A673 (cell line): ENCODE measurements around the gene TSHZ2. TPM values are rescaled to one million over a fixed set of nuclear protein-coding genes. Genes with fewer than 3 reads are reported as not detected.

Experiments used
- BruUV-seq: library from RNA; stranded (reverse); fragments of 400-500 nt; replicated peaks from 2 replicates; lab custom pipeline; 2021; lab: Mats Ljungman, UMichigan
- CTCF ChIA-PET: fragments of 300-600 bp; sonication (Branson Sonifier 250); formaldehyde crosslinking; loops from one replicate; lab custom pipeline; 2022; ENCODE audit warnings: antibody characterized with exemption; lab: Charles Lee
- POLR2A ChIA-PET: fragments of 300-600 bp; sonication (Branson Sonifier 250); formaldehyde crosslinking; loops from one replicate; lab custom pipeline; 2022; ENCODE audit warnings: antibody characterized with exemption; ENCODE audit not compliant: low non-redundant PET; lab: Charles Lee
- DNase-seq: peaks from one replicate; pipeline ENCODE4 v3.0.0-alpha.2; 2015; ENCODE audit warnings: low spot score
- H3K27ac ChIP-seq: fragments of 200-600 bp; sonication (generic); 2 replicates; pipeline ENCODE4 v1.5.1; 2016; ENCODE audit warnings: mixed run types, low read depth, mild to moderate bottlenecking, mixed read lengths, antibody characterized with exemption, low read length; ENCODE audit not compliant: poor library complexity, severe bottlenecking
- H3K27me3 ChIP-seq: fragments of 200-600 bp; sonication (generic); replicated peaks from 2 replicates; pipeline ENCODE4 v1.6.1; 2017; ENCODE audit warnings: mixed run types, low read depth, mild to moderate bottlenecking, mixed read lengths, antibody characterized with exemption, low read length; ENCODE audit not compliant: insufficient read depth, poor library complexity
- H3K36me3 ChIP-seq: fragments of 200-600 bp; sonication (generic); 2 replicates; pipeline ENCODE4 v1.6.1; 2016; ENCODE audit warnings: mixed run types, mild to moderate bottlenecking, mixed read lengths, antibody characterized with exemption, low read length; ENCODE audit not compliant: insufficient read depth, poor library complexity, severe bottlenecking
- H3K4me1 ChIP-seq: fragments of 200-600 bp; sonication (generic); 2 replicates; pipeline ENCODE4 v1.6.1; 2017; ENCODE audit warnings: mixed run types, mild to moderate bottlenecking, mixed read lengths, antibody characterized with exemption, low read length; ENCODE audit not compliant: insufficient read depth, poor library complexity, severe bottlenecking
- H3K4me3 ChIP-seq: fragments of 200-600 bp; sonication (generic); 2 replicates; pipeline ENCODE4 v1.5.1; 2016; ENCODE audit warnings: low read depth, mixed run types, mild to moderate bottlenecking, mixed read lengths, low read length; ENCODE audit not compliant: poor library complexity, severe bottlenecking
- H3K9me3 ChIP-seq: fragments of 200-600 bp; sonication (generic); 2 replicates; pipeline ENCODE4 v1.6.1; 2016; ENCODE audit warnings: mixed run types, low read depth, mild to moderate bottlenecking, mixed read lengths, antibody characterized with exemption, low read length; ENCODE audit not compliant: poor library complexity, severe bottlenecking
- CTCF ChIP-seq: fragments of 300-800, 200-600 bp; sonication (generic); conservative IDR thresholded peaks from 2 replicates; pipeline ENCODE4 v1.5.1; 2017; ENCODE audit warnings: low read depth, mild to moderate bottlenecking, antibody characterized with exemption, low read length, moderate library complexity, mixed read lengths
- EZH2 ChIP-seq: fragments of 200-600 bp; sonication (generic); IDR thresholded peaks from 2 replicates; pipeline ENCODE4 v1.6.1; 2017; ENCODE audit warnings: borderline replicate concordance, low read depth, mild to moderate bottlenecking, mixed read lengths, antibody characterized with exemption, low read length; ENCODE audit not compliant: poor library complexity, severe bottlenecking
- intact Hi-C: fragments of 100-400 bp; cut with micrococcal nuclease; formaldehyde crosslinking; loops from one replicate; pipeline ENCODE4 v1.10.0; 2022; ENCODE audit not compliant: unreplicated experiment
- total RNA-seq: library from RNA; stranded (reverse); gene quantifications from 2 replicates; pipeline ENCODE4 v1.2.3, GENCODE V29; 2021

The TSHZ2 gene
- total RNA-seq, 1 experiment from 2014 or later: 4.1 TPM

- POLR2A ChIA-PET: no interaction called here
- intact Hi-C loops: no loop called here
- TF ChIP-seq CTCF (no peak), EZH2 (no peak)
- BruUV-seq: no TSS peak
- Histone ChIP-seq H3K27me3 (no peaks in the 10 kb centered on the region), H3K36me3 (no peaks in the 10 kb centered on the region), H3K4me3 (no peak overlapping the region), H3K9me3 (no peaks in the 10 kb centered on the region), H3K4me1 (peaks cover 25% of the 10 kb centered on the region), H3K27ac (no peak overlapping the region)
- no peak for DNase-seq
- CTCF ChIA-PET: no interaction called here
Measured at GRCh38 chr20:53098621-53099020, 126.5 kb downstream of the TSHZ2 start.

GRCh38 chr20:53099856-53100255, 127.7 kb downstream of the TSHZ2 start:
- DNase-seq: no peak
- intact Hi-C loops: no loop called here
- Histone ChIP-seq H3K9me3 (no peaks in the 10 kb centered on the region), H3K36me3 (no peaks in the 10 kb centered on the region), H3K4me1 (peaks cover 25% of the 10 kb centered on the region), H3K4me3 (no peak overlapping the region), H3K27me3 (no peaks in the 10 kb centered on the region), H3K27ac (no peak overlapping the region)
- no peak for TF ChIP-seq CTCF
- TF ChIP-seq EZH2: no peak
- BruUV-seq: no TSS peak
- POLR2A ChIA-PET: no interaction called here
- CTCF ChIA-PET: no interaction called here

- BruUV-seq: no TSS peak
- TF ChIP-seq EZH2: no peak
- no peak for TF ChIP-seq CTCF
- peak; percentile 54 for DNase-seq
- no peaks in the 10 kb centered on the region for H3K9me3 ChIP-seq
- ChIA-PET POLR2A (interaction anchor here (0.7 kb wide), 1 partner anchor 74 kb away, joined by 3 read pairs; no protein-coding TSS in a partner anchor), CTCF (no interaction called here)
- H3K4me1 ChIP-seq: peaks cover 25% of the 10 kb centered on the region
- H3K27ac ChIP-seq: no peak overlapping the region
- H3K27me3 ChIP-seq: no peaks in the 10 kb centered on the region
- H3K4me3 ChIP-seq: no peak overlapping the region
- intact Hi-C loops: no loop called here
- no peaks in the 10 kb centered on the region for H3K36me3 ChIP-seq
Measured at GRCh38 chr20:53100476-53100911, 128.3 kb downstream of the TSHZ2 start.
